ENCODE measurements around the gene TRIM65. TPM values are rescaled to one million over a fixed set of nuclear protein-coding genes. Genes with fewer than 3 reads are reported as not detected.
A peak's percentile ranks its signal among the peaks of the same experiment; 100 is the strongest.

TRIM65 gene
- polyA plus RNA-seq (ENCODE audit: low read depth in 6 of 6) = 10 to 100 TPM; 15.4 to 33.0 (median 23.4) TPM

DNA sequence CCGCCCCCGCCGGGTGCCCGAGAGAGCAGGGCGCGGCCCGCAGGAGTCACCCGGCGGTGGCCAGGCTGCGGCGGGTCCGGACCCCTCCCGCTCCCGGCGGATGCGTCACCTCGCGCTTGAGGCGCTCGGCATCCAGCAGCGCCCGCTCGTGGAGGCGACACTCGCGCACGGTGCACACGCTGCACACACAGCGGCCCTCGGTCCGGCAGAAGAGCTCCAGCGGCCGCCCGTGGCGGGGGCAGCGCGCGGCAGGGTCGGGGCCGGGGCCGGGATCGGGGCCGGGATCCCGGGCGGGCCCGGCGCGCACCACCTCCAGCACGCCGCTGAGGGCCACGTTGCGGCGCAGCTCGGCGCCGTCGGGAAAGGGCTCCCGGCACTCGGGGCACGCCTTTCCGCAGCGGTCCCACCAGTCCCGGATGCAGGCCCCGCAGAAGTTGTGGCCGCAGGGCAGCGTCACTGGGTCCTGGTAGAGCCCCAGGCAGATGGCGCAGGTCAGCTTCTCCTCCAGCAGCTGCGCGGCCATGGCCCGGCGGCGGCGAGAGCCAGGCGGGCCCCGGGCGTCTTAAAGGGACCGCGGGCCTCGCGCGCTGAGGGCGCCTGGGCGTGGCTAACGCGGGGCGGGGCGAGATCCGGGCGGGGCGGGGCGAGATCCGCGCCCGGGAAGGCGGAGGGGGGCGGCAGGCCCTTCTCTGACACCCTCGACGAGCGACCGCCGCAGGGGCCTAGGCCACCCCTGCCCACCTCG lies at the start of gene TRIM65:
TRIM65 (minus strand) TSS at position 537 of the 745 bp plus-strand sequence; CDS start at position 523, 14 bp downstream.
- no peaks in the 10 kb centered on the region for H3K27me3 Mint-ChIP-seq

GRCh38 chr17:75945211-75945610 lies 48.5 kb upstream of the TRIM65 start:
- Mint-ChIP-seq H3K4me3 (no peak overlapping the region), H3K27me3 (no peaks in the 10 kb centered on the region), H3K4me1 (peaks cover 6 to 12% (median 11%) of the 10 kb centered on the region in 3 donors), H3K27ac (no peak overlapping the region), H3K36me3 (peaks cover 4 to 7% of the 10 kb centered on the region in 2 donors), H3K9me3 (no peaks in the 10 kb centered on the region)
- DNase-seq (no peak), ATAC-seq (ENCODE audit: low read depth in 2 of 2) (no peak)

More for the DNA sequence above, at the start of gene TRIM65:
- Mint-ChIP-seq H3K27ac (peak within 1 kb of the TSS in 5 of 6 donors; percentile 63 to 91 (median 84)), H3K4me1 (peaks cover 21 to 30% (median 26%) of the 10 kb centered on the region in 3 donors), H3K4me3 (peak within 1 kb of the TSS; percentile 60 to 94 (median 85)), H3K36me3 (peaks cover 0 to 7% of the 10 kb centered on the region in 2 donors), H3K9me3 (no peaks in the 10 kb centered on the region)
- DNase-seq (peak; percentile 71), ATAC-seq (ENCODE audit: low read depth in 2 of 2) (peak; percentile 82 to 85)

DNA sequence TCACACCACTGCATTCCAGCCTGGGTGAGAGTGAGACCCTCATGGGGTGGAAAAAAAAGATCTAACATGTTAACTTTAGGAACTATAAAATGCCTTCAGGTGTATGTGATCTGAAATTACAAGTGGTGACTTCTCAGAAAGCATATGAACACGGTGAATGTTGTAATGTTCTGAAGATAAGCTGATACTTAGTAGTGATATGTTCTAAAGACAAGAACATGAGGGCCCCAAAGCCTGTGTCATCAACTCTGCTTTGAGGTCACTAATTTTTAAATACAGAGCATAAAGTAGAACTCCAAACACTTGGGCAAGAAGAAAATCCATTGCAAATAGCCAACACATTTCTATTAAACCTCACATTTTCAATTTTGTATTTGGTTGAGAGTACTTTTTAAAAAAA lies 46.7 kb upstream of the TRIM65 start:
- DNase-seq (no peak), ATAC-seq (ENCODE audit: low read depth in 2 of 2) (no peak)
- peaks cover 6 to 18% (median 15%) of the 10 kb centered on the region in 3 donors for H3K4me1 Mint-ChIP-seq
- H3K9me3 Mint-ChIP-seq = no peaks in the 10 kb centered on the region
- no peak overlapping the region for H3K27ac Mint-ChIP-seq
- H3K36me3 Mint-ChIP-seq = peaks cover 0 to 4% of the 10 kb centered on the region in 2 donors
- no peaks in the 10 kb centered on the region for H3K27me3 Mint-ChIP-seq
- H3K4me3 Mint-ChIP-seq = no peak overlapping the region

DNA sequence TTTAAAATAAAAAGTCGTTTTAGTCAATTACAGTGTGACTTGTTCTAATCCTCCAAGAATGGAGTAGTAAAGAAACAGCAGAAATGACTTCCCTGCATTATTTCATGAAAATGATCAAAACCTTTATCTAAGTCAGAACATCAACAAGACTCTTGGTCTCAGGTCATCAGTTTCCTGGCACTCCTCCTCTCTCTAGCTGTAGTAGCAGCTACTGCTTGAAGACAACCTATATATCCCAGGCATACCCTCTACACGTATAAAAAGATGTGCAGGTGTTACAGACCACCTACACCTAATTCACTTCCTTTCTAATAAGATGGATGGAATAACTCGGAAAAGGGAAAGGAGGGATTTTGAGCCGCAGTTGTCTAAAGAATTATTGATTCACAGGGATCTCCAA lies 45.7 kb upstream of the TRIM65 start:
- Mint-ChIP-seq H3K4me1 (peaks cover 6 to 18% (median 15%) of the 10 kb centered on the region in 3 donors), H3K27ac (peak overlapping the region in 1 of 6 donors; percentile 91), H3K9me3 (no peaks in the 10 kb centered on the region), H3K36me3 (peaks cover 0 to 4% of the 10 kb centered on the region in 2 donors), H3K27me3 (no peaks in the 10 kb centered on the region), H3K4me3 (peak overlapping the region in 5 of 8 donors; percentile 23 to 47 (median 41))
- DNase-seq (no peak), ATAC-seq (ENCODE audit: low read depth in 2 of 2) (no peak)

DNA sequence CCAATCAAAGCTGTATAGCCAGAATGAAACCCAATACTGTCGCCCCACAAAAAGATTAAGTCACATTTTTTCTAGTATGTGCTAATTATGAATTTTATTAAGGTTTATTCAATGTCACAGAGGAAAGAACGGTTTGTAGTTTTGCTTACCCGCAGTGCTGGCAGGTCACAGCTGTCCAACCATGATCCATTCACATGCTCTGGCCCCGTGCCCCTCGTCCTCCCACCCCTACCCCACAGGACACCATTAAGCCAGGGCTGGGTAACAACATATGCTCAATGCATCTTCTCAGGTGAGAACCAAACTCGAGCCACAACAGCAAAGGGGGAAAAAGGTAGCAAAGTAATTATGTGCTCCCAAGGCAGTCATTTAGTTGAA lies 44.7 kb upstream of the TRIM65 start:
- DNase-seq (no peak), ATAC-seq (ENCODE audit: low read depth in 2 of 2) (no peak)
- no peaks in the 10 kb centered on the region for H3K9me3 Mint-ChIP-seq
- H3K4me3 Mint-ChIP-seq = peak overlapping the region; percentile 65 to 95 (median 92)
- peaks cover 6 to 18% (median 15%) of the 10 kb centered on the region in 3 donors for H3K4me1 Mint-ChIP-seq
- no peaks in the 10 kb centered on the region for H3K27me3 Mint-ChIP-seq
- peak overlapping the region in 4 of 6 donors; percentile 73 to 88 (median 81) for H3K27ac Mint-ChIP-seq
- H3K36me3 Mint-ChIP-seq = no peaks in the 10 kb centered on the region

DNA sequence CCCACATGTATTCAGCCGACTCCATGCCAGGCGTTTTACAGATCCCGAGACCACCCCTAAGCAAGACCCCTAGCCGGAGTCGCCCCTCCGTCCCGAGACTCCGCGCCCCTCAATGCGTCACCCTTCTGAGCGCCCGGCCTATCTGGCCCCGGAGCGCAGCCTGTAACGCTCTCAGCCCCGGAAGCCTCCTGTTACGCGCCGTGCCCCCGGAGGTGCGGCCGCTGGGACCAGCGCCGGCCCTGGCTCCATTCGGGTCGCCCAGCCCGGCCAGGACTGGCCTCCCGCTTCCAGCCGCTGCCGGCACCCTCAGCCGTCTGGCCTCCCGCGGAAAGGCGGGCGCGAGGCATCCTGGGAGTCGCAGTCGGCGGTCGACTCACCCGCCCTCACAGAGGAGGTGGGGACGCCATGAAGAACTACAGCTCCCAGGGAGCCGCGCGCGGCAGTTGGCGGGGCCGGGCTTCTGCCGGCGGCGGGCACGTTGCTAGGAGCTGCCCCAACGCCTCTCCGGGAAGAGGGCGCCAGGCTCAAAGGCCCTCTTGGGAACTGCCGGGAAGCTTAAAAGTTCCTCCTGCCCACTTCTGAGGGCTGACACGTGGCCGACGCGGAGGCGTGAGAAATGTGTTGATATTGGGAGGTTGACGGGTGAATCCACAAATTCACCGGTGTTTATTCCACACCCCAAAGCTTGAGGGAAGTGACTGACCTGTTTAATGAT lies 44.1 kb upstream of the TRIM65 start, which contains the start of gene FBF1:
FBF1 (minus strand) TSS at position 316 of the 715 bp plus-strand sequence. CDS start 2,893 bp downstream, outside the sequence.
- Mint-ChIP-seq H3K27me3 (no peaks in the 10 kb centered on the region), H3K9me3 (no peaks in the 10 kb centered on the region), H3K36me3 (no peaks in the 10 kb centered on the region), H3K27ac (peak within 1 kb of the TSS; percentile 74 to 95 (median 86)), H3K4me3 (peak within 1 kb of the TSS; percentile 84 to 95 (median 93)), H3K4me1 (peaks cover 6 to 18% (median 15%) of the 10 kb centered on the region in 3 donors)
- ATAC-seq (ENCODE audit: low read depth in 2 of 2) (peak; percentile 100), DNase-seq (peak; percentile 83)

DNA sequence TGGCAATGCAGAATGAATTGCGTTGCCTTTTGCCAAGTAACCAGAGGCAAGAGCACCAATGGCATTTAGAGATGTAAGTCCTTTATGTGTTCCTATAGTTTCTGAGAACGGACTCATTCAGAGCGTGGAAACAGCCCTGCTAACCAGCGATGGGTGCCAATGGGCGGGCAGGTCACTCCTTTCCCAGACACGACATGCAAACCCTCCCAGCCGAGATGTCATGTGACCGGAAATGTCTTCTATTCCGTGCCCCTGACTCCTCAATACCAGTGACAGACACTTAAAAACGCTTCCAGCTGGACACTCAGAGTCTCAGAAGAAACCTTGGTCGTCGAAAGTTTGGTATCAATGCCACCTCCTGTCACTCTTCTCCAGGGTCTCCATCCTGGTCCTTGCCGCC lies 40.9 kb upstream of the TRIM65 start:
- Mint-ChIP-seq H3K27ac (no peak overlapping the region), H3K36me3 (no peaks in the 10 kb centered on the region), H3K4me3 (peak overlapping the region in 2 of 8 donors; percentile 50 to 54), H3K4me1 (peaks cover 6 to 18% (median 15%) of the 10 kb centered on the region in 3 donors), H3K27me3 (no peaks in the 10 kb centered on the region), H3K9me3 (no peaks in the 10 kb centered on the region)
- DNase-seq (no peak), ATAC-seq (ENCODE audit: low read depth in 2 of 2) (no peak)

DNA sequence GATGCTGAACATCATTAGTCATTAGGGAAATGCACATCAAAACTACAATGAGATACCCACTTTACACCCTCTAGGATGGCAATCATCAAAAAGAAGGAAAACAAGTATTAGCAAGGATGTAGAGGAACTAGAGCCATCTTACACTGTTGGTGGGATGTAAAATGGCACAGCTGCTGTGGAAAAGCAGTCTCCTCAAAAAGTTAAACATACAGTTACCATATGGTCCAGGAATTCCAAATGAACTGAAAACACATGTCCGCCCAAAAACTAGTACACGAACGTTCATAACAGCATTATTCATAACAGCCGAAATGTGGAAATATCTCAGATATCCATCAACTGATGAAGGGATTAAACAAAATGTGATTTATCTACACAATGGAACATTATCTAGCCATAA lies 37.1 kb upstream of the TRIM65 start:
- Mint-ChIP-seq H3K36me3 (no peaks in the 10 kb centered on the region), H3K4me1 (no peaks in the 10 kb centered on the region), H3K9me3 (no peaks in the 10 kb centered on the region), H3K4me3 (no peak overlapping the region), H3K27me3 (no peaks in the 10 kb centered on the region), H3K27ac (peak overlapping the region in 1 of 6 donors; percentile 16)
- no peak for DNase-seq
- ATAC-seq (ENCODE audit: low read depth in 2 of 2) = no peak

DNA sequence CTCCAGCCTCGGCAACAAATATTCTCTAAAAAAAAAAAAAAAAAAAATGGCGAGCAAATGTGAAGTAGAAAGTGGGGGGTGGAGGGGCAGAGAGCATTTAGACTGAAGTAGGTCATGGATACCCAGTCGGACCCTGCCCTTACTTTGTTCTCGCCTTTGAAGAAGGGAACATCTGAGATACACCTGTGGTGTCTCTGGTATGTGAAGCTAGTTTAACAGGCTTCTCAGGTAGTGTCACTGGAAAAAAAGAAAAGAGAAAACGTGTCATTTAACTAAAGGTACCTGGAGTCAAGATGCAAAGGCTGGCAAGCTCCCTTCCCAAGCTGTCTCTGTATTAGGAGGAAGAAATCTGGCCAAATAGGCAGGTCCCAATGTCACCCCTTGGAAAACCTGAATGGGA lies 36.1 kb upstream of the TRIM65 start:
- no peaks in the 10 kb centered on the region for H3K4me1 Mint-ChIP-seq
- H3K27me3 Mint-ChIP-seq = no peaks in the 10 kb centered on the region

DNA sequence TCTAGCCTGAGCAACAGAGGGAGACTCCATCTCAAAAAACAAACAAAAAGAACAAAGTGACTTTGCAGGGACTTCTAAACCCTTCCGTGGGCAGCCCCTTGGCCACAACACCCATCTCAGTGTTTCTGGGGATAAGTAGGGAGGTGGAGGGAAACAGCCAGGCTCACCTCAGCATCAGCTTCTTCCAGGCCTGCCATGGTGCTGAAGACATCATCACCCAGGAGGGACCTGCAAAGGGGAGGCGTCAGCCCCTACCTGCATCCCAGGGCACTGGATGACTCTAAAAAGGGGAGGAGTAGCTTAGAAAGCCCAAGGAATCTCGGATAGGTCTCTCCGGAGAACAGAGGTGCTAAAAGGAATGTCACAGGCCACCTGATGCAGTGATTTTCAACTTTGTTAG lies 34.3 kb upstream of the TRIM65 start:
- no peak for ATAC-seq (ENCODE audit: low read depth in 2 of 2)
- H3K27me3 Mint-ChIP-seq = no peaks in the 10 kb centered on the region
- no peak for DNase-seq
- peaks cover 0 to 4% of the 10 kb centered on the region in 2 donors for H3K36me3 Mint-ChIP-seq
- no peaks in the 10 kb centered on the region for H3K9me3 Mint-ChIP-seq
- H3K4me3 Mint-ChIP-seq = no peak overlapping the region
- no peak overlapping the region for H3K27ac Mint-ChIP-seq
- H3K4me1 Mint-ChIP-seq = no peaks in the 10 kb centered on the region

More for the DNA sequence above, 36.1 kb upstream of the TRIM65 start:
- DNase-seq (no peak), ATAC-seq (ENCODE audit: low read depth in 2 of 2) (no peak)
- Mint-ChIP-seq H3K27ac (no peak overlapping the region), H3K36me3 (peaks cover 0 to 4% of the 10 kb centered on the region in 2 donors), H3K9me3 (no peaks in the 10 kb centered on the region), H3K4me3 (no peak overlapping the region)

- Mint-ChIP-seq H3K27ac (no peak overlapping the region), H3K9me3 (no peaks in the 10 kb centered on the region), H3K36me3 (peaks cover 0 to 4% of the 10 kb centered on the region in 2 donors), H3K4me3 (no peak overlapping the region), H3K27me3 (no peaks in the 10 kb centered on the region), H3K4me1 (no peaks in the 10 kb centered on the region)
- DNase-seq (no peak), ATAC-seq (ENCODE audit: low read depth in 2 of 2) (no peak)
These were observed 30.7 kb upstream of the TRIM65 start for GRCh38 chr17:75927286-75927922.

DNA sequence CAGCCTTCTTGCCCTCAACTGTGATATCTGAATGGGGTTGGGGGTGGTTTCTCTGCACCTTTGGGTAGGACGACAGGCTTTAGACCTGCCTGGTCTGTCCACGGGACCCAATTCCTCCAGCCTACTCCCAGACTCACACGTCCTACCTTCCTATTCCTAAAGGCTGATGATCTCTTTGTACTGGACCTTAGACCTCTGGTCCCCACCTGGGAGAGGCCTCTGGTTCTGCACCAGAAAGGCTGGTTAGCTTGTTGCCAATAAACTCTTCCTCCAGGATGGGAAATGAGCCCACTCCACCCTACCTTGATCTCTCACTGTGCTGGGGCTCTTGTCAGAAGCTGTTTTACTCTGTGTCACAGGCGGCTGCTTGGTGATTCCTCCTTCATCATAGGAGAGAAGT lies 29.7 kb upstream of the TRIM65 start:
- Mint-ChIP-seq H3K4me3 (no peak overlapping the region), H3K4me1 (no peaks in the 10 kb centered on the region)

DNA sequence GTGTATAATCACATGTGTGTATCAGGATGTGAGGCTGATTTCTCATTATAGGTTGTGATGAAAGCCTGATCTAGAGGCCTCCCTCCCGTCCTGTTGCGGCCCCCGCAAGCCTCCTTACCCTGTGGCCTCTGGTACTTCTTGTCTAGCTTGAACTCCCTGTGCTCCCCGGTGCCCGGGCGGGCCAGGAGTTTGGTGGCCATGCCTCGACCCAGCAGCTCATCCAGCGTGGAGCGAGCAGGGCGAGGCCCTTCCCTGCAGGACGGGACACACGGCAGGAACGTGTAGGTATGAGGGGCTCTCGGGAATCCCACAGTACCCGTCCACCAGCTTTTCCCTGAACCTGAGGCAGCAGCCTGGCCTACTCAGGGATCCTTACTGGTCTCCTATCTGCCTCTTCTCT lies 29.2 kb upstream of the TRIM65 start:
- Mint-ChIP-seq H3K4me3 (no peak overlapping the region), H3K27me3 (no peaks in the 10 kb centered on the region), H3K4me1 (no peaks in the 10 kb centered on the region), H3K9me3 (no peaks in the 10 kb centered on the region), H3K36me3 (peaks cover 0 to 4% of the 10 kb centered on the region in 2 donors), H3K27ac (no peak overlapping the region)
- ATAC-seq (ENCODE audit: low read depth in 2 of 2) (no peak), DNase-seq (no peak)

More for the DNA sequence above, 29.7 kb upstream of the TRIM65 start:
- DNase-seq = no peak
- ATAC-seq (ENCODE audit: low read depth in 2 of 2) = no peak
- Mint-ChIP-seq H3K9me3 (no peaks in the 10 kb centered on the region), H3K36me3 (peaks cover 0 to 4% of the 10 kb centered on the region in 2 donors), H3K27me3 (no peaks in the 10 kb centered on the region), H3K27ac (peak overlapping the region in 1 of 6 donors; percentile 70)

Measured in naive B cell (primary cell).